Kidney (tissue), 14 donors: ENCODE data around the gene CYTH2. TPM values are rescaled to one million over a fixed set of nuclear protein-coding genes. Genes with fewer than 3 reads are reported as not detected.

Experiments used
- DNase-seq, 5 donors: peaks; one replicate each; pipeline ENCODE4 v3.0.0-alpha.2; 2013 to 2020
- FAIRE-seq: peaks from 2 replicates; lab custom pipeline; 2012; peaks lifted over from hg19 to GRCh38; lab: Jason Lieb, UNC
- H3K27ac ChIP-seq, 2 donors: one replicate each; pipeline ENCODE4 v1.7.0; 2013; ENCODE audit warnings: low read depth in 2 of 2, low read length in 2 of 2, inconsistent platforms in 1 of 2
- H3K27me3 ChIP-seq: one replicate; pipeline ENCODE4 v1.7.1; 2013; ENCODE audit warnings: low read length, inconsistent platforms; ENCODE audit not compliant: control insufficient read depth, insufficient read depth
- H3K36me3 ChIP-seq, 3 donors: one replicate each; pipeline versions ENCODE4 v1.7.0 to v1.7.1; 2013; ENCODE audit warnings: low read length in 3 of 3, control low read depth in 1 of 3, inconsistent platforms in 1 of 3; ENCODE audit not compliant: insufficient read depth in 3 of 3, control insufficient read depth in 2 of 3
- H3K4me1 ChIP-seq, 3 donors: one replicate each; pipeline versions ENCODE4 v1.7.0 to v1.7.1; 2013; ENCODE audit warnings: low read length in 3 of 3, inconsistent platforms in 1 of 3, low read depth in 1 of 3; ENCODE audit not compliant: control insufficient read depth in 2 of 3, insufficient read depth in 2 of 3
- H3K4me3 ChIP-seq, 3 donors: one replicate each; pipeline versions ENCODE4 v1.7.0 to v1.8.1; 2013; ENCODE audit warnings: low read length in 3 of 3, control low read depth in 1 of 3, inconsistent platforms in 1 of 3
- H3K9ac ChIP-seq, 3 donors: one replicate each; pipeline versions ENCODE4 v1.7.0 to v1.7.1; 2013; ENCODE audit warnings: low read length in 3 of 3, control low read depth in 1 of 3, inconsistent platforms in 1 of 3
- H3K9me3 ChIP-seq, 3 donors: one replicate each; pipeline versions ENCODE4 v1.7.0 to v1.7.1; 2013; ENCODE audit warnings: low read length in 3 of 3, control low read depth in 1 of 3, inconsistent platforms in 1 of 3; ENCODE audit not compliant: control insufficient read depth in 2 of 3, insufficient read depth in 1 of 3
- CTCF ChIP-seq: IDR thresholded peaks from 3 replicates; pipeline ENCODE4 v1.5.1; 2012; ENCODE audit warnings: mild to moderate bottlenecking, moderate library complexity, borderline replicate concordance; ENCODE audit not compliant: insufficient read depth; ENCODE audit errors: extremely low read depth
- intact Hi-C: fragments of 100-400 bp; cut with DNase I; formaldehyde crosslinking; loops from one replicate; pipeline ENCODE4 v1.11.1; 2022
- polyA plus RNA-seq: library from polyadenylated mRNA; stranded (reverse); fragments of 350-450 nt; fragmentation: Illumina TruSeq; extraction: RNeasy Lipid Tissue Mini Kit (QIAGEN cat#74804); gene quantifications from one replicate; pipeline ENCODE4 v1.2.3, GENCODE V29; 2014; ENCODE audit warnings: low read depth, low replicate concordance; ENCODE audit not compliant: insufficient read depth
- total RNA-seq: library from RNA; stranded (reverse); fragmentation: NEBNext Ultra II Directional; extraction: Animal tissue kit (Norgen Biotek cat#: 25700); gene quantifications from one replicate; pipeline ENCODE4 v1.2.1, GENCODE V29; 2021
- donor health status: control.
- donor health status: control.
- donor health status: control.
- donor health status: control.
- donor health status: control.
- donor health status: DM: yes; HTN: yes; CAD: no.
- donor health status: Normal renal cell carcinoma (clear cell type).

CYTH2 gene
- total and polyA plus RNA-seq, 2 donors from 2014 or later: 51.0 to 96.1 TPM

GRCh38 chr19:48445256-48445605 lies 23.9 kb upstream of the CYTH2 start:
- Histone ChIP-seq H3K4me3 (peak overlapping the region; percentile 86 to 97 (median 95)), H3K27me3 (peaks cover 9% of the 10 kb centered on the region), H3K36me3 (peaks cover 2 to 12% (median 6%) of the 10 kb centered on the region in 3 donors), H3K9ac (peak overlapping the region in 1 of 3 donors; percentile 93), H3K27ac (peak overlapping the region; percentile 87), H3K4me1 (peaks cover 0 to 11% (median 9%) of the 10 kb centered on the region in 3 donors), H3K9me3 (no peaks in the 10 kb centered on the region)
- intact Hi-C loops: no loop called here
- DNase-seq (peak in 1 of 5 donors; percentile 90), FAIRE-seq (peak; percentile 11)
- peak; percentile 53 for TF ChIP-seq CTCF

GRCh38 chr19:48445606-48446481 lies 23.3 kb upstream of the CYTH2 start, which contains the start of gene GRWD1:
Gene GRWD1 (plus strand): TSS chr19:48445983. CDS start chr19:48446006, 23 bp downstream.
- TF ChIP-seq CTCF: no peak
- peak within 1 kb of the TSS; percentile 68 to 93 (median 79) for H3K9ac ChIP-seq
- no peaks in the 10 kb centered on the region for H3K9me3 ChIP-seq
- peaks cover 9% of the 10 kb centered on the region for H3K27me3 ChIP-seq
- H3K4me1 ChIP-seq: peaks cover 0 to 11% (median 9%) of the 10 kb centered on the region in 3 donors
- H3K27ac ChIP-seq: peak within 1 kb of the TSS; percentile 87
- intact Hi-C loops: no loop called here
- FAIRE-seq: peak; percentile 82
- peak within 1 kb of the TSS; percentile 86 to 97 (median 95) for H3K4me3 ChIP-seq
- peaks cover 2 to 18% (median 9%) of the 10 kb centered on the region in 3 donors for H3K36me3 ChIP-seq
- DNase-seq: peak; percentile 96 to 99 (median 97)

GRCh38 chr19:48446579-48446978 lies 22.6 kb upstream of the CYTH2 start:
- intact Hi-C loops: no loop called here
- Histone ChIP-seq H3K9me3 (no peaks in the 10 kb centered on the region), H3K36me3 (peaks cover 2 to 23% (median 13%) of the 10 kb centered on the region in 3 donors), H3K4me1 (peaks cover 0 to 11% (median 9%) of the 10 kb centered on the region in 3 donors), H3K27me3 (peaks cover 7% of the 10 kb centered on the region), H3K4me3 (peak overlapping the region; percentile 86 to 97 (median 95)), H3K9ac (peak overlapping the region in 2 of 3 donors; percentile 79 to 93), H3K27ac (no peak overlapping the region)
- DNase-seq: no peak
- TF ChIP-seq CTCF: no peak
- FAIRE-seq: no peak
